Neuronal stem cell (in vitro differentiated cells): ENCODE results near the gene IL21R.

Experiments
- DNase-seq: peaks from one replicate; pipeline ENCODE4 v3.0.0-alpha.2; 2013; ENCODE audit warnings: low spot score
- H2AFZ ChIP-seq: one replicate; pipeline ENCODE4 v1.6.1; 2013; ENCODE audit warnings: mild to moderate bottlenecking, low read length, inconsistent platforms
- H2AK5ac ChIP-seq: 2 replicates; pipeline ENCODE4 v1.6.1; 2013; ENCODE audit warnings: low read depth, mild to moderate bottlenecking, inconsistent platforms, low read length, moderate library complexity, mixed read lengths
- H2BK120ac ChIP-seq: 2 replicates; pipeline ENCODE4 v1.6.1; 2013; ENCODE audit warnings: low read depth, mild to moderate bottlenecking, inconsistent platforms, low read length, moderate library complexity, mixed read lengths
- H2BK12ac ChIP-seq: one replicate; pipeline ENCODE4 v1.6.1; 2013; ENCODE audit warnings: low read length, inconsistent platforms
- H2BK15ac ChIP-seq: 2 replicates; pipeline ENCODE4 v1.6.1; 2013; ENCODE audit warnings: mild to moderate bottlenecking, low read length, inconsistent platforms, mixed read lengths
- H2BK5ac ChIP-seq: one replicate; pipeline ENCODE4 v1.6.1; 2013; ENCODE audit warnings: inconsistent platforms, mild to moderate bottlenecking, low read length, moderate library complexity
- H3K14ac ChIP-seq: one replicate; pipeline ENCODE4 v1.6.1; 2013; ENCODE audit warnings: low read length, inconsistent platforms
- H3K18ac ChIP-seq: 2 replicates; pipeline ENCODE4 v1.6.1; 2013; ENCODE audit warnings: low read length, inconsistent platforms
- H3K23ac ChIP-seq: 2 replicates; pipeline ENCODE4 v1.6.1; 2013; ENCODE audit warnings: low read depth, mild to moderate bottlenecking, mixed read lengths, low read length, inconsistent platforms; ENCODE audit not compliant: poor library complexity
- H3K27ac ChIP-seq: replicated peaks from 3 replicates; pipeline ENCODE4 v1.5.1; 2013; ENCODE audit warnings: low read length, inconsistent platforms
- H3K27me3 ChIP-seq, 3 experiments: 2 replicates each; pipeline ENCODE4 v1.6.1; 2013; ENCODE audit warnings: low read length in 3 of 3, mild to moderate bottlenecking in 2 of 3, inconsistent platforms in 1 of 3, low read depth in 1 of 3, mixed read lengths in 1 of 3, moderate library complexity in 1 of 3; ENCODE audit not compliant: control insufficient read depth in 3 of 3, insufficient read depth in 3 of 3
- H3K36me3 ChIP-seq, 2 donors: replicated peaks in 1 of 2; 2 replicates each; pipeline ENCODE4 v1.6.1; 2013; ENCODE audit warnings: low read length in 2 of 2; ENCODE audit not compliant: control insufficient read depth in 2 of 2, insufficient read depth in 2 of 2
- H3K4ac ChIP-seq: 2 replicates; pipeline ENCODE4 v1.6.1; 2013; ENCODE audit warnings: inconsistent platforms, mild to moderate bottlenecking, low read length, moderate library complexity
- H3K4me1 ChIP-seq, 2 donors: 1 replicate in 1 of 2; 2 replicates in 1 of 2; pipeline ENCODE4 v1.6.1; 2013; ENCODE audit warnings: low read length in 2 of 2, low read depth in 1 of 2; ENCODE audit not compliant: control insufficient read depth in 2 of 2, insufficient read depth in 1 of 2
- H3K4me2 ChIP-seq: one replicate; pipeline ENCODE4 v1.6.1; 2013; ENCODE audit warnings: mild to moderate bottlenecking, low read length, inconsistent platforms; ENCODE audit not compliant: insufficient read depth, poor library complexity, severe bottlenecking
- H3K4me3 ChIP-seq, 2 donors: 2 replicates each; pipeline ENCODE4 v1.5.1; 2013; ENCODE audit warnings: low read length in 2 of 2, mild to moderate bottlenecking in 2 of 2, inconsistent platforms in 1 of 2, moderate library complexity in 1 of 2
- H3K79me1 ChIP-seq: one replicate; pipeline ENCODE4 v1.6.1; 2013; ENCODE audit warnings: low read depth, mild to moderate bottlenecking, inconsistent platforms, low read length, moderate library complexity
- H3K9ac ChIP-seq: one replicate; pipeline ENCODE4 v1.6.1; 2013; ENCODE audit warnings: mild to moderate bottlenecking, low read depth, low read length, inconsistent platforms; ENCODE audit not compliant: poor library complexity
- H3K9me3 ChIP-seq, 2 donors: replicated peaks in 1 of 2; 2 replicates each; pipeline versions ENCODE3 to v1.6.1; 2013; ENCODE audit warnings: low read length in 2 of 2, mild to moderate bottlenecking in 2 of 2, inconsistent platforms in 1 of 2, low read depth in 1 of 2, mixed read lengths in 1 of 2, moderate library complexity in 1 of 2; ENCODE audit not compliant: control insufficient read depth in 2 of 2, insufficient read depth in 1 of 2
- H4K8ac ChIP-seq: one replicate; pipeline ENCODE4 v1.6.1; 2013; ENCODE audit warnings: low read depth, mild to moderate bottlenecking, inconsistent platforms, low read length, moderate library complexity
- H4K91ac ChIP-seq: one replicate; pipeline ENCODE4 v1.6.1; 2013; ENCODE audit warnings: low read length, low read depth, mild to moderate bottlenecking, inconsistent platforms; ENCODE audit not compliant: poor library complexity
- WGBS, 2 donors: extraction: QIAGEN DNeasy Blood & Tissue Kit; methylation state at CpG; one replicate each; pipeline ENCODE4 v1.1.7; 2013; ENCODE audit warnings: missing lambda C conversion rate in 2 of 2, mixed read lengths in 1 of 2; ENCODE audit not compliant: insufficient read length in 2 of 2, insufficient replicate concordance in 1 of 2; ENCODE audit errors: extremely low coverage in 2 of 2; 5-methylcytosine and 5-hydroxymethylcytosine counted together

The IL21R gene

GRCh38 chr16:27363246-27363632 lies 38.7 kb upstream of the IL21R start:
- no peak overlapping the region for H3K27ac ChIP-seq
- H2BK12ac ChIP-seq = no peak overlapping the region
- H3K9ac ChIP-seq = no peak overlapping the region
- no peak overlapping the region for H3K4me3 ChIP-seq
- no peak overlapping the region for H3K23ac ChIP-seq
- H3K4me2 ChIP-seq = no peak overlapping the region
- H3K18ac ChIP-seq = no peak overlapping the region
- no peak for DNase-seq
- H2BK5ac ChIP-seq = no peak overlapping the region
- H2AK5ac ChIP-seq = no peak overlapping the region
- no peak overlapping the region for H3K4ac ChIP-seq
- no peak overlapping the region for H2AFZ ChIP-seq
- H4K91ac ChIP-seq = no peak overlapping the region
- H3K27me3 ChIP-seq = no peaks in the 10 kb centered on the region
- no CpG with 5 or more reads among the region's 5 CpGs for WGBS, 2 donors
- peaks cover 0 to 2% of the 10 kb centered on the region in 2 donors for H3K4me1 ChIP-seq
- no peak overlapping the region for H2BK120ac ChIP-seq
- peaks cover 1 to 9% of the 10 kb centered on the region in 2 donors for H3K36me3 ChIP-seq
- H3K14ac ChIP-seq = no peak overlapping the region
- H4K8ac ChIP-seq = no peak overlapping the region
- no peak overlapping the region for H2BK15ac ChIP-seq
- no peaks in the 10 kb centered on the region for H3K9me3 ChIP-seq
- no peaks in the 10 kb centered on the region for H3K79me1 ChIP-seq

- H3K9ac ChIP-seq = no peak overlapping the region
- H3K79me1 ChIP-seq = no peaks in the 10 kb centered on the region
- H2AK5ac ChIP-seq = no peak overlapping the region
- H3K27ac ChIP-seq = no peak overlapping the region
- H3K23ac ChIP-seq = no peak overlapping the region
- H3K4me3 ChIP-seq = no peak overlapping the region
- H3K4me2 ChIP-seq = no peak overlapping the region
- no peak overlapping the region for H3K18ac ChIP-seq
- DNase-seq = no peak
- H2BK12ac ChIP-seq = no peak overlapping the region
- peaks cover 0 to 2% of the 10 kb centered on the region in 2 donors for H3K4me1 ChIP-seq
- H2AFZ ChIP-seq = no peak overlapping the region
- H2BK5ac ChIP-seq = no peak overlapping the region
- H2BK120ac ChIP-seq = no peak overlapping the region
- no peak overlapping the region for H4K91ac ChIP-seq
- no CpG with 5 or more reads among the region's 9 CpGs for WGBS, 2 donors
- H3K4ac ChIP-seq = no peak overlapping the region
- H2BK15ac ChIP-seq = no peak overlapping the region
- H3K9me3 ChIP-seq = no peaks in the 10 kb centered on the region
- H3K27me3 ChIP-seq = no peaks in the 10 kb centered on the region
- H3K36me3 ChIP-seq = peaks cover 1 to 9% of the 10 kb centered on the region in 2 donors
- H4K8ac ChIP-seq = no peak overlapping the region
- H3K14ac ChIP-seq = no peak overlapping the region
These were observed 38.2 kb upstream of the IL21R start for GRCh38 chr16:27363797-27364196.

GRCh38 chr16:27364493-27365141 lies 37.4 kb upstream of the IL21R start:
- no peak overlapping the region for H4K91ac ChIP-seq
- H3K23ac ChIP-seq = no peak overlapping the region
- H2AFZ ChIP-seq = no peak overlapping the region
- no peak overlapping the region for H4K8ac ChIP-seq
- no peak overlapping the region for H3K4me3 ChIP-seq
- no CpG with 5 or more reads among the region's 6 CpGs for WGBS, 2 donors
- no peak overlapping the region for H2AK5ac ChIP-seq
- H3K18ac ChIP-seq = no peak overlapping the region
- H2BK15ac ChIP-seq = no peak overlapping the region
- H3K4me2 ChIP-seq = no peak overlapping the region
- H3K27me3 ChIP-seq = no peaks in the 10 kb centered on the region
- H2BK12ac ChIP-seq = no peak overlapping the region
- DNase-seq = no peak
- H3K27ac ChIP-seq = no peak overlapping the region
- no peak overlapping the region for H2BK120ac ChIP-seq
- H2BK5ac ChIP-seq = no peak overlapping the region
- no peaks in the 10 kb centered on the region for H3K79me1 ChIP-seq
- no peak overlapping the region for H3K9ac ChIP-seq
- no peak overlapping the region for H3K4ac ChIP-seq
- H3K14ac ChIP-seq = no peak overlapping the region
- no peaks in the 10 kb centered on the region for H3K9me3 ChIP-seq
- peaks cover 1 to 9% of the 10 kb centered on the region in 2 donors for H3K36me3 ChIP-seq
- H3K4me1 ChIP-seq = peaks cover 0 to 2% of the 10 kb centered on the region in 2 donors

- Histone ChIP-seq H4K8ac (no peak overlapping the region), H3K23ac (no peak overlapping the region), H2AK5ac (no peak overlapping the region), H3K4me2 (no peak overlapping the region), H3K4ac (no peak overlapping the region), H3K4me1 (peaks cover 0 to 2% of the 10 kb centered on the region in 2 donors), H3K14ac (no peak overlapping the region), H3K27ac (no peak overlapping the region), H2BK120ac (no peak overlapping the region), H3K18ac (no peak overlapping the region), H3K27me3 (no peaks in the 10 kb centered on the region), H3K4me3 (no peak overlapping the region), H2BK5ac (no peak overlapping the region), H3K9ac (no peak overlapping the region), H3K9me3 (no peaks in the 10 kb centered on the region), H3K79me1 (no peaks in the 10 kb centered on the region), H2BK12ac (no peak overlapping the region), H2BK15ac (no peak overlapping the region), H4K91ac (no peak overlapping the region), H2AFZ (no peak overlapping the region), H3K36me3 (peaks cover 1 to 9% of the 10 kb centered on the region in 2 donors)
- no peak for DNase-seq
- no CpG with 5 or more reads among the region's 7 CpGs for WGBS, 2 donors
These were observed 36.6 kb upstream of the IL21R start for GRCh38 chr16:27365142-27366089.
